KOPT-K1 (cell line): Measurements from ENCODE around the gene RUSF1.
"Not testable (repeated sequence)": the region's sequence is repeated elsewhere in the genome, so short reads cannot be mapped to it uniquely, and the experiment has no call there.

Source experiments
- H3K27ac ChIP-seq: fragments of 200-600 bp; sonication (generic); 2 replicates; pipeline ENCODE4 v1.5.1; 2016; ENCODE audit warnings: antibody characterized with exemption, mild to moderate bottlenecking, low read depth, low read length; ENCODE audit not compliant: poor library complexity, severe bottlenecking
- H3K36me3 ChIP-seq: fragments of 200-600 bp; sonication (generic); 2 replicates; pipeline ENCODE4 v1.5.1; 2017; ENCODE audit warnings: antibody characterized with exemption, mild to moderate bottlenecking, low read length, moderate library complexity; ENCODE audit not compliant: insufficient read depth
- H3K9me3 ChIP-seq: fragments of 200-600 bp; sonication (generic); 2 replicates; pipeline ENCODE4 v1.5.1; 2017; ENCODE audit warnings: antibody characterized with exemption, low read length, mild to moderate bottlenecking; ENCODE audit not compliant: insufficient read depth, poor library complexity, severe bottlenecking

Gene RUSF1

GRCh38 chr16:31459687-31460581, 48.3 kb downstream of the RUSF1 start:
- H3K27ac ChIP-seq: peak overlapping the region; percentile 85
- no peaks in the 10 kb centered on the region for H3K9me3 ChIP-seq
- H3K36me3 ChIP-seq: peaks cover 54% of the 10 kb centered on the region; the same call in 1 of the 2 replicates

DNA sequence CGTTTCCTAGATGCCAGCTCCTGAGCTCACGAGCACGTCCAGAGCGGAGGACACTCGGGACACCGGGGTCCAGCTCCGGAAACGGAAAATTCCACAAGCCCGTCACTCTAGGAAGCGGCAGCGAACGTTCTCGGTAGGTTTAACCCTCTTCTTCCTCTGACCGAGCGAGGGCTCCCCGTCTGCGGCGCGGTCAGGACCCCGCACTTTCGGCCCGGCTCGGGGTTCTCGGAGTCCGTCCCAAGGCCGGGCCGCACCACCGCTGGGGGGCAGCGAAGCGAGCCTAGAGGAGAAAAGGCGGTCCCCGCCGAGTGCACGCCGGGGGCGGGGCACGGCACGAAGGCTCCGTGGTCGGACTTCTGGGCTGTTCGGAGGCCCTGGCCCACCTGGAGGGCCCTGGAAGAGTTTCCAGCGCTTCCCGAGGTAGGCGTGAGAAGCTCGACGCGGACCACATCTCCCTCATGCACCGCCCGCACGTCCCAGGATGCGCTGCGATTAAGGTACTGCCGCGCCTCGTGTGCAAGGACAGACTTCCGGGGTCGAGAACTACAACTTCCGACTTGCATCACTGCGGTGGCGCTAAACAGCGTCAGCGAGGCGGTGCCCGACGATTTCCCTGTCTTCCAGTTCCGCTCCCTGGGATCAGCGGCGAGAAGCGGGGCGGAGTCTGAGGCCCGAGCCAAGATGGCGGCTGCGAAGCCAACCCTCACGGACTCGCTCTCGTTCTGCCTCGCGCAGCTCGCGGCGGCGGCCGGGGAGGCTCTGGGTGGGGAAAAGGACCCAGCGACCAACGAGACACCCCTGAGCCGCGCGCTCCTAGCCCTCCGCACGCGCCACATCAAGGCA, 49.1 kb downstream of the RUSF1 start, which contains the start of gene ARMC5:
ARMC5 (plus strand) TSS at position 658 of the 843 bp plus-strand sequence; CDS start at position 682, 24 bp downstream.
- H3K9me3 ChIP-seq: no peaks in the 10 kb centered on the region
- peak within 1 kb of the TSS; percentile 85 for H3K27ac ChIP-seq
- H3K36me3 ChIP-seq: peaks cover 49% of the 10 kb centered on the region; the same call in 1 of the 2 replicates

DNA sequence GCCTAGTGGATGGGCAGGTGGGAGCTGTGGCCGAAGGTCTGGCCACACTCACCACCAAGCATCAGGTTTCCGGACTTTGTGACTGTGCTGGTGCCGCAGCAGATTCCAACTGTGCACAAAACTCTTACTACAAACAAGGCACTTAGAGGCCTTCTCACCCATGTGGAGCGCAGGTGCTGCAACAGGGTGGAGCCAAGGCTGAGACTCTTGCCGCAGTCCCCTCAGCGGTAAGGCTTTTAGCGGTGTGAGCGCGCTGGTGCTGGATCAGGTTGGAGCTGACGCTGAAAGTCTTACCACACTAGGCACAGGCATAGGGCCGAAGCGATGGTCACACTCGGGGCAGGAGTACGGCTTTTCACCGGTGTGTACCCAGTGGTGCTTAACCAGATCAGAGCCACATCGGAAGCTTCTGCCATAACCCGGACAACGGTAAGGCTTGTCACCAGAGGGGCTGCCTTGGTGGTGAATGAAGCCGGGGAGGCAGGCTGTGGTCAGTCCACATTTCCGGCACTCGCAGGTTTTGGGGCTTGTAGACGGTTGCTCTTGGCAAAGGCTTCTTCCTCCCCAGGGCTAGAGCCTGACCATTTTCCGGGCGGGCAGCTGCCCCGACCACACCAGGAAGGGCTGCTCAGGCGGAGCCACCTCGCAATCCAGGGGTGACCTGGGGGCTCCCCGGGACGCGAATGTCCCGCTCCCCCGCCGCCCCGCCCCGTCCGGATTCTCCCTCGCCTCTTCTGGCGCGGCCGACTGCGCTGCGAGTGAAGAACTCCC, 49.9 kb downstream of the RUSF1 start:
- Histone ChIP-seq H3K27ac (peak overlapping the region; percentile 85), H3K36me3 (peaks cover 45% of the 10 kb centered on the region; the same call in 1 of the 2 replicates), H3K9me3 (no peaks in the 10 kb centered on the region)

DNA sequence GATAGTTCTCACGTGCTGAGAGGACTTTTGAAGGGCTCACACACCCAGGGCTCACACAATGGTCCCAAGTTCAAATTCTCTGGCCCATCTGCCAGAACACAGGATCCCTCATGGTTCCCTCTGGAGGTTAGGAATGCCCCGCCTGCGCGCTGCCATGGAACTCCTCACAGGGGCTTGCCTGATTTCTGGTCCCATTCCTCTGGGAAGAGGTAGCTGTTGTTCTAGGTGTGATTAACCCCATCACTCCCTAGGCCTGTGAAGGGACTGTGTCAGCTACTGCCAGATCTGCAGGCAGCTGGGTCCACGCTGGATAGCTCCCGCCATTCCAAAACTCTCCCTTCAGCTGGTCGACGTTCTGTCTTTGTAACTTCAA, 51.2 kb downstream of the RUSF1 start:
- H3K36me3 ChIP-seq: peaks cover 32% of the 10 kb centered on the region; the same call in 1 of the 2 replicates
- no peaks in the 10 kb centered on the region for H3K9me3 ChIP-seq
- no peak overlapping the region for H3K27ac ChIP-seq

GRCh38 chr16:31455601-31456314, 52.4 kb downstream of the RUSF1 start:
- no peak overlapping the region for H3K27ac ChIP-seq
- H3K9me3 ChIP-seq: no peaks in the 10 kb centered on the region
- peaks cover 28% of the 10 kb centered on the region; the same call in 1 of the 2 replicates for H3K36me3 ChIP-seq

- Histone ChIP-seq H3K27ac (no peak overlapping the region), H3K9me3 (no peaks in the 10 kb centered on the region)
Measured at GRCh38 chr16:31453255-31454204, 54.7 kb downstream of the RUSF1 start.

GRCh38 chr16:31452631-31453106, 55.5 kb downstream of the RUSF1 start:
- Histone ChIP-seq H3K36me3 (peaks cover 28% of the 10 kb centered on the region; the same call in 1 of the 2 replicates), H3K9me3 (no peaks in the 10 kb centered on the region), H3K27ac (no peak overlapping the region)

More at GRCh38 chr16:31453255-31454204, 54.7 kb downstream of the RUSF1 start:
- H3K36me3 ChIP-seq: peaks cover 28% of the 10 kb centered on the region; the same call in 1 of the 2 replicates

DNA sequence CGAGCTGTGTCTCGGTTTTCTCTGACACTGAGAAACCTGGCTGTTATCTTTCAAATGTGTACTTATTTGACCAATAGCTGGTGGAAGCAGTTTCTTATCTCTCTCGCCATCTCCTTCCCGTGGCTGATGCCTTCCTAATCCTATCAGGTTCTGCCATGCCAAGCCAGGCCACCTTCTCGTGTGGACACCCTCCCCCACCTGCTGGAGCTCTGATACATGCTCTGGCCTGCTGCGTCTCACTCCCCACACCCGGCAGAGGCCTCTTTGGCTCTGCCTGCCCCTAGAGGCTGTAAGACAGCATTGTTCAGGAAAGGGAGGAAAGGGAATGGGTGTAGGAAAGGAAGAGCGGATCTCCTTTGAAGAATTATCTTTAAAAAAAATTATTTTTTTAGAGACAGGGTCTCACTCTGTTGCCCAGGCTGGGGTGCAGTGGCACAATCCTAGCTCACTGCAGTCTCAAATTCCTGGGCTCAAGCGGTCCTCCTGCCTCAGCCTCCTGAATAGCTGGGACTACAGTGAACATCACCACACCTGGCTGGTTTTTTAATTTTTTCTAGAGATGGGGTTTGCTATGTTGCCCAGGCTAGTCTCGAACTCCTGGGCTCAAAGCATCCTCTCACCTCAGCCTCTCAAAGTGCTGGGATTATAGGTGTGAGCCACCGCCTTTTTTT, 56.4 kb downstream of the RUSF1 start:
- H3K27ac ChIP-seq: no peak overlapping the region
- no peaks in the 10 kb centered on the region for H3K9me3 ChIP-seq
- peaks cover 20% of the 10 kb centered on the region; the same call in 1 of the 2 replicates for H3K36me3 ChIP-seq

DNA sequence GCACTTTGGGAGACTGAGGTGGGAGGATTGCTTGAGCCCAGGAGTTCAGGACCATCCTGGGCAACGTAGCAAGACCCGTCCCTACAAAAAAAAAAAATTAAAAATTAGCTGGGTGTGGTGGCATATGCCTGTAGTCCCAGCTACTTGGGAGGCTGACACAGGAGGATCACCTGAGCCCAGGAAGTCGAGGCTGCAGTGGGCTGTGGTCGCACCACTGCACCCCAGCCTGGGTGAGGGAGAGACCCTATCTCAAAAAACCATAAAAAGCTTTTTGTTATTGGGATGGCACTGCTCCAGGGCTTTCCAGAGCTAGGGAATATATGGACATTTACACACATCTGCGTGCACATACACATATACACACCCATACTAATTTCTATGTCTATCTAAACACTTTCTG, 57.0 kb downstream of the RUSF1 start:
- no peaks in the 10 kb centered on the region for H3K9me3 ChIP-seq
- H3K36me3 ChIP-seq: peaks cover 14% of the 10 kb centered on the region; the same call in 1 of the 2 replicates
- no peak overlapping the region for H3K27ac ChIP-seq

- not testable (repeated sequence) for H3K9me3 ChIP-seq, H3K27ac ChIP-seq, H3K36me3 ChIP-seq
Measured at GRCh38 chr16:31445931-31446330, 62.3 kb downstream of the RUSF1 start.

DNA sequence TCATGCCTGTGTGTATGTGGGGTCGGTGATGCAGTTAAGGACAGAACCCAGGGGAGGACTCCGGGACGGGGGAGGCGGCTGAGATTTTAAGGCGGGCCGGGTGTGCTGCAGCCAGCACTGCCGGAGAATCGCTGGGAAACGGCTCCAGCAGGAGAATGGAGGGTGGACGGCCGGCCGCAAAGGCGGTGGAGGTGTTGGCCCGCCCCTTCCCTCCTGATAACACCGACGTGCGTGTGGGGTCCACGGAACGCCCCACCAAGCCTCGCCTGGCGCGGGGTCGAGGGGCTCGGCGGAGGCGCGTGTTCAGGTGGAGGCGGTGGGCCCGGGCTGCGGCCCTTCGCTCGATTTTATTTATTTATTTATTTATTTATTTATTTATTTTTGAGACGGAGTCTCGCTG, 66.2 kb downstream of the RUSF1 start:
- Histone ChIP-seq H3K36me3 (no peaks in the 10 kb centered on the region), H3K27ac (no peak overlapping the region)

DNA sequence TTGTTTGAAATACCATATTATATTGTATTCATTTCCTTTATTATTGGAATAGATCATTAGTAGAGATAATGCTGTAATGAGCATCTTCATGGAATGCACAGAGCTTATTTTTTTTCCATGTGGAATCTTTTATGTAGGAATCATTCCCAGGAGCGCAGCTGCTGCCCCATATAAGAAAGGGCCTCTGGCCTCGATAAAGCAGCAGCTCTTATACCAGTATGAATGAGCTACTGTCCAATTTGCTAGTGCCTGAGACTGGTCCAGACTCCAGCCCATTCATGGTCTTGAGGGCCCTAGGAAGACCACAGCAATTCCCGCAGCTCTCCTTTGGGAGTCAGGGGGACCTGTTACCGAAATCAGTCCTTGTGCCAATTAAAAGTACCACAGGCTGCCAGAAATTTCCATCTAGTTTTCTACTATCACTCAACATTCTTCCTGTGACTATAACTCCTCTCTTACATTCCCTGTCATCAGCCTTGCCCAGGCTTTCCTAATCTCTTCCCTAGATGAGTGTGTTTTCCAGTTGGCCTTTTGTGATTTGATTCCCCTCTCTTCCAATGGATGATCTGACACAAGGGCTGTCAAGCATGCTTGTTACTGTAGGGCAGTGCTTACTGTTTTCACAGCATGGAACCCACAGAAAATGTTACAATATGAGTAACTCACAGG, 67.5 kb downstream of the RUSF1 start:
- Histone ChIP-seq H3K9me3 (no peaks in the 10 kb centered on the region), H3K36me3 (no peaks in the 10 kb centered on the region), H3K27ac (no peak overlapping the region)

More for the DNA sequence above, 66.2 kb downstream of the RUSF1 start:
- H3K9me3 ChIP-seq: no peaks in the 10 kb centered on the region
